Ovary (tissue), 3 donors: ENCODE measurements around the gene DIAPH1.

Experiments used
- POLR2A ChIP-seq: fragments of 450-650 bp; IDR thresholded peaks from one replicate; pipeline ENCODE4 v1.6.1; 2017; ENCODE audit warnings: antibody characterized with exemption, mild to moderate bottlenecking, moderate library complexity
- TF ChIP-seq, protein P1 (sequence below), 3 donors: fragments of 450-650 bp in 2 of 3; fragments of 200-600 bp in 1 of 3; IDR thresholded peaks; one replicate each; pipeline versions ENCODE4 v1.5.1 to v1.8.0; 2016 to 2022; ENCODE audit warnings: antibody characterized with exemption in 3 of 3, mild to moderate bottlenecking in 1 of 3
- donor health status: DM: no; HTN: no; CAD: no.

DNA sequence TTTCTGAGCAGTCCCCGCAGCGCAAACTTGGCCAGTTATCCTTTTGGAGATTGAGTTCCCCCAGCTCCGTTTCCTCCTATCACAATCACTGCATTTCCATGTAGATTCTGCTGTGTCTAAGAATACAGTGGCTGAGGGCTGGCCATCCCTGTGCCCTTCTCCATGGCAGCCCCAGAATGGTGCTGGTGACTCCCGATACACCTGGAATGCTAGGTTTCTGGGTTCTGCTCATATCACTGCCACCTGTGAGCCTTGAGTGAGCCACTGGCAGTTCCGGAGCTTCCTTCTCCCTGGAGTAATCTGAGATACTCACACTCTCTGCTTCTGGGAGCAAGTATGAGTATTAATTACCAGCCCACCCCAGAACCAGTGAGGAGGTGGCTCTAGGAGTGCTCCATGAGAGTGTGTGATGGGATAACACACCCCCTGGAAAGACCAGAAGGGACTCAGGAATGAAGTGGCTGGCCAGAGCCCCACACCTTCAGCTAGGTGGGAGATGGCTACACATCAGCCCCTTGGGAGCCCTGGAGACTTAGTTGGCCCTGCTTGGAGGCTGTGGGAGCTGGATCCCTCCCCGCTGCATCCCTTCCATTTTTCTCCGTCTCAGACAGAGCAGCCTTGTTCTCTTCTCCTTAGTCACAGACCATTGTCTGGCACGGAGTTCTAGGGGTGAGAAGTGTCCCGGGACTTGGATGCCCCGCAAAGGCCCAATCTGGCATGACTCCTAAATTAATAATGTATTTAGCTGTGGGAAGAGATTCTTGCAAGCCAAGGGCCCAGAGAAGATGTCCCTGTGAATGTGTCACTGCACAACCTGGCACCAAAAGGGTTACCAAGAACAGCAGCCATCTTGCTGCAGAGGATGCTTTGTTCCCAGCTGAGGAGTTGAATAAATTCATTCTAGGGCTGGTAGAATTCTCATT lies 125.0 kb downstream of the DIAPH1 start:
- TF ChIP-seq, protein P1, sequence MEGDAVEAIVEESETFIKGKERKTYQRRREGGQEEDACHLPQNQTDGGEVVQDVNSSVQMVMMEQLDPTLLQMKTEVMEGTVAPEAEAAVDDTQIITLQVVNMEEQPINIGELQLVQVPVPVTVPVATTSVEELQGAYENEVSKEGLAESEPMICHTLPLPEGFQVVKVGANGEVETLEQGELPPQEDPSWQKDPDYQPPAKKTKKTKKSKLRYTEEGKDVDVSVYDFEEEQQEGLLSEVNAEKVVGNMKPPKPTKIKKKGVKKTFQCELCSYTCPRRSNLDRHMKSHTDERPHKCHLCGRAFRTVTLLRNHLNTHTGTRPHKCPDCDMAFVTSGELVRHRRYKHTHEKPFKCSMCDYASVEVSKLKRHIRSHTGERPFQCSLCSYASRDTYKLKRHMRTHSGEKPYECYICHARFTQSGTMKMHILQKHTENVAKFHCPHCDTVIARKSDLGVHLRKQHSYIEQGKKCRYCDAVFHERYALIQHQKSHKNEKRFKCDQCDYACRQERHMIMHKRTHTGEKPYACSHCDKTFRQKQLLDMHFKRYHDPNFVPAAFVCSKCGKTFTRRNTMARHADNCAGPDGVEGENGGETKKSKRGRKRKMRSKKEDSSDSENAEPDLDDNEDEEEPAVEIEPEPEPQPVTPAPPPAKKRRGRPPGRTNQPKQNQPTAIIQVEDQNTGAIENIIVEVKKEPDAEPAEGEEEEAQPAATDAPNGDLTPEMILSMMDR (IDR thresholded peaks at IDR 0.05): no peak
- TF ChIP-seq POLR2A: no peak
